Measurements from ENCODE around the gene ZNF775.
A peak's percentile ranks its signal among the peaks of the same experiment; 100 is the strongest.

The ZNF775 gene

DNA sequence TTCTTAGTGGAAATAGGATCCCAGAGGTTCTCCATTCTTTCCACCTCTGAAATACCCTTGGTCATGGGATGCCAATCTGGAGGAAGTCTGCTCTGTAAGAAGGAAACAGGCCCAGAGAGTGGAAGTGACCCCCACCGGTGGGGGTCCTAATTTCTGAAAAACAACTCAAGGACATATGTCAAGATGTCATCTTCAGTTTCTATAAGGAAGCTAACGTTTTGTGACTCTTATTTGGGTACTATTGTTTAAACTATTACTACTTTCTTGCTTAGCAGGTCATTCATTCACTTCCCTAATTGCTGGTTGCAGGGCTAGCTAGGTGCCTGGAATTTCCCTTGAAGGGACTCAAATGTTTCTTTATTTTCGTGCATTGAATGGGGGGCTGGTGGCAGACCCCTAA lies 1.9 kb upstream of the ZNF775 start:
- no peaks in the 10 kb centered on the region for H3K27me3 ChIP-seq (ENCODE audit: insufficient read depth, low read length, poor library complexity)
- TF ChIP-seq CTCF (IDR thresholded peaks at IDR 0.05; ENCODE audit: borderline replicate concordance, extremely low read depth, low read length, poor library complexity, severe bottlenecking) (no peak), EZH2 (IDR thresholded peaks at IDR 0.05; ENCODE audit: borderline replicate concordance, low read depth, low read length, severe bottlenecking) (no peak)
- peak overlapping the region; percentile 98 for H3K27ac ChIP-seq (ENCODE audit: low read length)
- peaks cover 32% of the 10 kb centered on the region for H4K20me1 ChIP-seq (ENCODE audit: insufficient read depth, low read length)
- peaks cover 92% of the 10 kb centered on the region for H3K79me2 ChIP-seq (ENCODE audit: insufficient read depth, low read length)
- DNase-seq (no peak), ATAC-seq (ENCODE audit: insufficient read depth, low read depth) (no peak)
- H3K9ac ChIP-seq (ENCODE audit: low read depth, low read length), result peak overlapping the region; percentile 95
- H3K9me3 ChIP-seq (ENCODE audit: insufficient read depth, low read length, severe bottlenecking), result no peaks in the 10 kb centered on the region
- peaks cover 86% of the 10 kb centered on the region for H3K4me1 ChIP-seq (ENCODE audit: insufficient read depth, low read length)
- H3K4me2 ChIP-seq (ENCODE audit: insufficient read depth, low read length), result peak overlapping the region; percentile 83
- no peak overlapping the region for H2AFZ ChIP-seq (ENCODE audit: low read depth, low read length)
- peak overlapping the region in 1 of 2 experiments; percentile 69; a peak in 2 of 4 replicates for H3K4me3 ChIP-seq (ENCODE audit: low read depth in 1 of 2, low read length in 2 of 2)
- peaks cover 40% of the 10 kb centered on the region for H3K36me3 ChIP-seq (ENCODE audit: insufficient read depth, low read length)

- Histone ChIP-seq H3K9ac (ENCODE audit: low read depth, low read length) (peak overlapping the region; percentile 95), H3K9me3 (ENCODE audit: insufficient read depth, low read length, severe bottlenecking) (no peaks in the 10 kb centered on the region), H2AFZ (ENCODE audit: low read depth, low read length) (no peak overlapping the region), H3K36me3 (ENCODE audit: insufficient read depth, low read length) (peaks cover 38% of the 10 kb centered on the region), H3K79me2 (ENCODE audit: insufficient read depth, low read length) (peaks cover 92% of the 10 kb centered on the region), H3K27ac (ENCODE audit: low read length) (peak overlapping the region; percentile 98), H3K27me3 (ENCODE audit: insufficient read depth, low read length, poor library complexity) (no peaks in the 10 kb centered on the region), H3K4me3 (ENCODE audit: low read depth in 1 of 2, low read length in 2 of 2) (peak overlapping the region in 1 of 2 experiments; percentile 69; a peak in 2 of 4 replicates), H3K4me2 (ENCODE audit: insufficient read depth, low read length) (peak overlapping the region; percentile 83), H3K4me1 (ENCODE audit: insufficient read depth, low read length) (peaks cover 86% of the 10 kb centered on the region), H4K20me1 (ENCODE audit: insufficient read depth, low read length) (peaks cover 31% of the 10 kb centered on the region)
- DNase-seq (no peak), ATAC-seq (ENCODE audit: insufficient read depth, low read depth) (no peak)
- TF ChIP-seq CTCF (IDR thresholded peaks at IDR 0.05; ENCODE audit: borderline replicate concordance, extremely low read depth, low read length, poor library complexity, severe bottlenecking) (no peak), EZH2 (IDR thresholded peaks at IDR 0.05; ENCODE audit: borderline replicate concordance, low read depth, low read length, severe bottlenecking) (no peak)
Measured at GRCh38 chr7:150377635-150378034, 1.5 kb upstream of the ZNF775 start.

GRCh38 chr7:150378115-150378852 lies 846 bp upstream of the ZNF775 start:
- peak overlapping the region; percentile 95 for H3K9ac ChIP-seq (ENCODE audit: low read depth, low read length)
- peak overlapping the region; percentile 63 for H2AFZ ChIP-seq (ENCODE audit: low read depth, low read length)
- DNase-seq (peak; percentile 89), ATAC-seq (ENCODE audit: insufficient read depth, low read depth) (peak; percentile 56)
- H3K4me2 ChIP-seq (ENCODE audit: insufficient read depth, low read length), result peak overlapping the region; percentile 83
- peak overlapping the region; percentile 69 to 74; a peak in 3 of 4 replicates for H3K4me3 ChIP-seq (ENCODE audit: low read depth in 1 of 2, low read length in 2 of 2)
- peaks cover 33% of the 10 kb centered on the region for H3K36me3 ChIP-seq (ENCODE audit: insufficient read depth, low read length)
- H4K20me1 ChIP-seq (ENCODE audit: insufficient read depth, low read length), result peaks cover 25% of the 10 kb centered on the region
- no peaks in the 10 kb centered on the region for H3K9me3 ChIP-seq (ENCODE audit: insufficient read depth, low read length, severe bottlenecking)
- peak overlapping the region; percentile 98 for H3K27ac ChIP-seq (ENCODE audit: low read length)
- peaks cover 92% of the 10 kb centered on the region for H3K79me2 ChIP-seq (ENCODE audit: insufficient read depth, low read length)
- no peaks in the 10 kb centered on the region for H3K27me3 ChIP-seq (ENCODE audit: insufficient read depth, low read length, poor library complexity)
- H3K4me1 ChIP-seq (ENCODE audit: insufficient read depth, low read length), result peaks cover 80% of the 10 kb centered on the region
- TF ChIP-seq CTCF (IDR thresholded peaks at IDR 0.05; ENCODE audit: borderline replicate concordance, extremely low read depth, low read length, poor library complexity, severe bottlenecking), result peak; percentile 68
- no peak for TF ChIP-seq EZH2 (IDR thresholded peaks at IDR 0.05; ENCODE audit: borderline replicate concordance, low read depth, low read length, severe bottlenecking)

Measured in DND-41 (cell line).